ENCODE measurements around the gene TNPO1.

- TF ChIP-seq ZFP37 (tag by site-specific recombination; IDR thresholded peaks at IDR 0.05) (no peak), CTCF (tag by site-specific recombination; IDR thresholded peaks at IDR 0.05) (no peak), ZSCAN30 (tag by site-specific recombination; IDR thresholded peaks at IDR 0.05) (no peak)
Measured at GRCh38 chr5:72940082-72940481, 123.6 kb downstream of the TNPO1 start.
